ENCODE data around the gene ENDOD1. TPM values are rescaled to one million over a fixed set of nuclear protein-coding genes. Genes with fewer than 3 reads are reported as not detected.

The ENDOD1 gene
- total and polyA plus RNA-seq, 2 experiments from 2014 or later: 0.76 to 4.0 TPM

GRCh38 chr11:95156133-95156721 is 66.6 kb downstream of the ENDOD1 start:
- peaks cover 13% of the 10 kb centered on the region for H3K9me3 Mint-ChIP-seq
- H3K4me3 ChIP-seq: no peak overlapping the region
- H4K20me1 ChIP-seq (replicated peaks; ENCODE audit: insufficient read depth): no peaks in the 10 kb centered on the region
- no peak overlapping the region for H3K27ac ChIP-seq (ENCODE audit: low read depth)
- no peaks in the 10 kb centered on the region for H3K36me3 ChIP-seq (ENCODE audit: insufficient read depth)
- H3K4me1 ChIP-seq (ENCODE audit: insufficient read depth): no peaks in the 10 kb centered on the region
- H2AFZ ChIP-seq: peak overlapping the region; percentile 43; the same call in 1 of the 2 replicates
- peaks cover 15% of the 10 kb centered on the region for H3K27me3 Mint-ChIP-seq (ENCODE audit: insufficient read depth, low read depth, poor library complexity)
- DNase-seq (ENCODE audit: low spot score): peak; percentile 52
- peaks cover 10% of the 10 kb centered on the region for H3K36me3 Mint-ChIP-seq (ENCODE audit: low read depth)
- no peak overlapping the region for H3K27ac Mint-ChIP-seq
- H3K4me2 ChIP-seq: no peak overlapping the region
- H3F3A ChIP-seq (replicated peaks; ENCODE audit: low read depth): no peaks in the 10 kb centered on the region
- H3K4me1 Mint-ChIP-seq: peaks cover 9% of the 10 kb centered on the region
- no peaks in the 10 kb centered on the region for H3K9me2 ChIP-seq (ENCODE audit: insufficient read depth)
- no peak for TF ChIP-seq CTCF (conservative IDR thresholded peaks at IDR 0.05; ENCODE audit: low read depth in 2 of 2)
- TF ChIP-seq NANOG (IDR thresholded peaks at IDR 0.05; ENCODE audit: borderline replicate concordance): no peak
- no peak for TF ChIP-seq POLR2AphosphoS5 (IDR thresholded peaks at IDR 0.05; ENCODE audit: low read depth)
- no peak for TF ChIP-seq CREB1 (CRISPR knock-in tag; IDR thresholded peaks at IDR 0.05; ENCODE audit: low read depth)
- TF ChIP-seq STAT1 (IDR thresholded peaks at IDR 0.05; ENCODE audit: unreplicated experiment): no peak
- no peak for TF ChIP-seq JUNB (IDR thresholded peaks at IDR 0.05; ENCODE audit: unreplicated experiment)
- TF ChIP-seq REST (IDR thresholded peaks at IDR 0.05; ENCODE audit: unreplicated experiment): no peak
- no peak for TF ChIP-seq ZNF114 (CRISPR knock-in tag; IDR thresholded peaks at IDR 0.05)
- TF ChIP-seq EZH2 (IDR thresholded peaks at IDR 0.05; ENCODE audit: low read depth, unreplicated experiment): no peak
- no peak for TF ChIP-seq EZH2phosphoT487 (IDR thresholded peaks at IDR 0.05; ENCODE audit: unreplicated experiment)
- TF ChIP-seq ETS1 (IDR thresholded peaks at IDR 0.05): no peak
- no peak for TF ChIP-seq ZNF462 (CRISPR knock-in tag; IDR thresholded peaks at IDR 0.05)
- TF ChIP-seq ZNF331 (CRISPR knock-in tag; IDR thresholded peaks at IDR 0.05; ENCODE audit: low read depth): no peak
- no peaks in the 10 kb centered on the region for H3K79me2 ChIP-seq (replicated peaks; ENCODE audit: insufficient read depth)
- no peaks in the 10 kb centered on the region for H3K27me3 ChIP-seq (ENCODE audit: insufficient read depth)
- no peak for ATAC-seq
- H3K4me3 Mint-ChIP-seq: no peak overlapping the region
